Measurements from ENCODE around the gene BMPER.

DNA sequence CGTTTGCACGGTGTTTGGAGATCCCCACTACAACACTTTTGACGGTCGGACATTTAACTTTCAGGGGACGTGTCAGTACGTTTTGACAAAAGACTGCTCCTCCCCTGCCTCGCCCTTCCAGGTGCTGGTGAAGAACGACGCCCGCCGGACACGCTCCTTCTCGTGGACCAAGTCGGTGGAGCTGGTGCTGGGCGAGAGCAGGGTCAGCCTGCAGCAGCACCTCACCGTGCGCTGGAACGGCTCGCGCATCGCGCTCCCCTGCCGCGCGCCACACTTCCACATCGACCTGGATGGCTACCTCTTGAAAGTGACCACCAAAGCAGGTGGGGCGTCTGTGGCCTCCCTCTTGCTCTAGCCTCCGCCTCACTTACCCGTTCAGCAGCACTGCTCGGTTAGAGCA lies 173.5 kb downstream of the BMPER start:
- TF ChIP-seq, protein P1, sequence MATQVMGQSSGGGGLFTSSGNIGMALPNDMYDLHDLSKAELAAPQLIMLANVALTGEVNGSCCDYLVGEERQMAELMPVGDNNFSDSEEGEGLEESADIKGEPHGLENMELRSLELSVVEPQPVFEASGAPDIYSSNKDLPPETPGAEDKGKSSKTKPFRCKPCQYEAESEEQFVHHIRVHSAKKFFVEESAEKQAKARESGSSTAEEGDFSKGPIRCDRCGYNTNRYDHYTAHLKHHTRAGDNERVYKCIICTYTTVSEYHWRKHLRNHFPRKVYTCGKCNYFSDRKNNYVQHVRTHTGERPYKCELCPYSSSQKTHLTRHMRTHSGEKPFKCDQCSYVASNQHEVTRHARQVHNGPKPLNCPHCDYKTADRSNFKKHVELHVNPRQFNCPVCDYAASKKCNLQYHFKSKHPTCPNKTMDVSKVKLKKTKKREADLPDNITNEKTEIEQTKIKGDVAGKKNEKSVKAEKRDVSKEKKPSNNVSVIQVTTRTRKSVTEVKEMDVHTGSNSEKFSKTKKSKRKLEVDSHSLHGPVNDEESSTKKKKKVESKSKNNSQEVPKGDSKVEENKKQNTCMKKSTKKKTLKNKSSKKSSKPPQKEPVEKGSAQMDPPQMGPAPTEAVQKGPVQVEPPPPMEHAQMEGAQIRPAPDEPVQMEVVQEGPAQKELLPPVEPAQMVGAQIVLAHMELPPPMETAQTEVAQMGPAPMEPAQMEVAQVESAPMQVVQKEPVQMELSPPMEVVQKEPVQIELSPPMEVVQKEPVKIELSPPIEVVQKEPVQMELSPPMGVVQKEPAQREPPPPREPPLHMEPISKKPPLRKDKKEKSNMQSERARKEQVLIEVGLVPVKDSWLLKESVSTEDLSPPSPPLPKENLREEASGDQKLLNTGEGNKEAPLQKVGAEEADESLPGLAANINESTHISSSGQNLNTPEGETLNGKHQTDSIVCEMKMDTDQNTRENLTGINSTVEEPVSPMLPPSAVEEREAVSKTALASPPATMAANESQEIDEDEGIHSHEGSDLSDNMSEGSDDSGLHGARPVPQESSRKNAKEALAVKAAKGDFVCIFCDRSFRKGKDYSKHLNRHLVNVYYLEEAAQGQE (IDR thresholded peaks at IDR 0.05; ENCODE audit: insufficient read depth in 1 of 2, low read depth in 2 of 2, low read length in 2 of 2) = no peak
- TF ChIP-seq POLR2AphosphoS5 (IDR thresholded peaks at IDR 0.05; ENCODE audit: low read depth, low read length) (no peak), TAF1 (IDR thresholded peaks at IDR 0.05; ENCODE audit: borderline replicate concordance, insufficient read depth, low read length) (no peak), SIN3A (IDR thresholded peaks at IDR 0.05; ENCODE audit: borderline replicate concordance, insufficient read depth, low read length) (no peak)
